GM12891 (cell line): ENCODE measurements around the gene ATG3.

ENCODE experiments used
- POLR2A ChIP-seq: IDR thresholded peaks from 2 replicates; pipeline ENCODE4 v1.6.1; 2011; ENCODE audit warnings: low read depth, low read length, control low read depth
- POLR2AphosphoS5 ChIP-seq: IDR thresholded peaks from 2 replicates; pipeline ENCODE4 v1.6.1; 2011; ENCODE audit warnings: low read depth, low read length, control low read depth
- POU2F2 ChIP-seq: IDR thresholded peaks from 2 replicates; pipeline ENCODE4 v1.6.1; 2011; ENCODE audit warnings: low read depth, mild to moderate bottlenecking, control low read depth, low read length, moderate library complexity
- SPI1 ChIP-seq: IDR thresholded peaks from 2 replicates; pipeline ENCODE4 v1.6.1; 2011; ENCODE audit warnings: low read depth, low read length, control low read depth
- TAF1 ChIP-seq: IDR thresholded peaks from 2 replicates; pipeline ENCODE4 v1.6.1; 2011; ENCODE audit warnings: low read depth, low read length, control low read depth

DNA sequence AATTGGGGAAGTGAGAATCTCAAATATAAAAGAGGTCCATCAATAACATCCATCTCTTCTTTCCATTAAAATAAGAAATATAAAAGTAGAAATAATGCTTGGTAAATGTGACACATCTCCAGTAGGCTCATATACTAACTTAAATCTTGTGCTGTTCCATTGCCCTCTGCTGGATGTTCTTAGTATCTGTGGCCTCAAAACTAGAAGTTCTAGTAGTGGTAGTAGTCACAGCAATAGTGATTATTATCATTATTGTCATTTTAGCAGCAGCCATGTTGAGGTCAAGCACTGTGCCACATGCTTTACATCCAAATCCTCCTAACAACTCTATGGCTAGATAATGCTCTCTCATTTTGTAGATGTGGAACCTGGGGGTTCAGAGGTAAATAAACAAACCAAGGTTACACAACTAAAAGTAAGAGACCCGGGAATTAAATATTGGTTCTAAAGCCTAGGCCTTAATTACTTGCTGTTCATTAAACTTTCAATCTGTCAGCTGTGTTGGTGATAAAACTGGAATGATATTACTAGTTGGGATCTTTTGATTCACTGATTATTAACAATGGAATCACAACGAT lies 42.2 kb downstream of the ATG3 start:
- no peak for TF ChIP-seq POLR2A
- no peak for TF ChIP-seq POLR2AphosphoS5
- no peak for TF ChIP-seq TAF1
- no peak for TF ChIP-seq SPI1
- TF ChIP-seq POU2F2 = no peak
